SJCRH30 (cell line): Measurements from ENCODE around the gene RNF169. TPM values are rescaled to one million over a fixed set of nuclear protein-coding genes. Genes with fewer than 3 reads are reported as not detected.

Experiments
- total RNA-seq: library from RNA; depleted of rRNA; stranded (reverse); fragments of >200 nt; shearing (Covaris generic); gene quantifications from 2 replicates; pipeline ENCODE4 v1.2.3, GENCODE V29; 2014; rRNA removed

The RNF169 gene
- total RNA-seq, 1 experiment from 2014 or later: 17.8 TPM

Other genes with a start within 250 kb of the RNF169 start
- gene POLD3, start 156.3 kb upstream of the RNF169 start, total RNA-seq: 25.2 and 28.4 TPM in 2 replicates
- not detected in 2 replicates for gene CHRDL2, start 17.4 kb upstream of the RNF169 start, total RNA-seq
- gene XRRA1, start 200.2 kb downstream of the RNF169 start, total RNA-seq: 4.9 and 5.7 TPM in 2 replicates
- gene SPCS2, start 200.4 kb downstream of the RNF169 start, total RNA-seq: 61.3 and 77.8 TPM in 2 replicates
- 10.4 and 10.8 TPM in 2 replicates for gene NEU3, start 240.1 kb downstream of the RNF169 start, total RNA-seq